Stomach (tissue), 4 donors: ENCODE results near the gene CDH15.

ENCODE experiments used
- CTCF ChIP-seq, 7 experiments: fragments of 450-650 bp in 4 of 7; fragments of 200-600 bp in 3 of 7; sonication (generic) in 3 of 7; IDR thresholded peaks; one replicate each; pipeline ENCODE4 v1.5.1; 2016 to 2019; ENCODE audit warnings: antibody characterized with exemption in 7 of 7, control low read depth in 2 of 7, mild to moderate bottlenecking in 1 of 7
- POLR2A ChIP-seq, 4 donors: fragments of 450-650 bp; IDR thresholded peaks; one replicate each; pipeline ENCODE4 v1.6.1; 2016; ENCODE audit warnings: antibody characterized with exemption in 4 of 4, control low read depth in 2 of 4, mild to moderate bottlenecking in 1 of 4, moderate library complexity in 1 of 4
- POLR2AphosphoS5 ChIP-seq, 3 donors: sonication (generic); formaldehyde crosslinking; IDR thresholded peaks; one replicate each; pipeline ENCODE4 v1.6.1; 2016; ENCODE audit warnings: antibody characterized with exemption in 3 of 3

GRCh38 chr16:89195521-89196171 is 24.1 kb downstream of the CDH15 start:
- TF ChIP-seq CTCF (IDR thresholded peaks at IDR 0.05) (no peak), POLR2A (IDR thresholded peaks at IDR 0.05) (no peak), POLR2AphosphoS5 (IDR thresholded peaks at IDR 0.05) (no peak)
